ENCODE measurements around the gene SEMA4B.
A peak's percentile ranks its signal among the peaks of the same experiment; 100 is the strongest.
"Not testable (repeated sequence)": the region's sequence is repeated elsewhere in the genome, so short reads cannot be mapped to it uniquely, and the experiment has no call there.

Gene SEMA4B

GRCh38 chr15:90184119-90184785 is 16.9 kb upstream of the SEMA4B start:
- no peak for DNase-seq

- peak; percentile 30 for DNase-seq
Observed at GRCh38 chr15:90184786-90185704, 16.1 kb upstream of the SEMA4B start.

- DNase-seq, result no peak
Observed at GRCh38 chr15:90187257-90187868, 13.8 kb upstream of the SEMA4B start.

- DNase-seq, result not testable (repeated sequence)
Observed at GRCh38 chr15:90188065-90188464, 13.1 kb upstream of the SEMA4B start.

GRCh38 chr15:90188914-90189748 is 12.0 kb upstream of the SEMA4B start:
- no peak for DNase-seq

GRCh38 chr15:90189781-90190467 is 11.2 kb upstream of the SEMA4B start:
- DNase-seq, result no peak

- DNase-seq, result no peak
Observed at GRCh38 chr15:90190606-90191343, 10.4 kb upstream of the SEMA4B start.

GRCh38 chr15:90191344-90191687 is 9.8 kb upstream of the SEMA4B start:
- no peak for DNase-seq

- no peak for DNase-seq
Observed at GRCh38 chr15:90191794-90192509, 9.2 kb upstream of the SEMA4B start.

- DNase-seq, result no peak
Observed at GRCh38 chr15:90192961-90193786, 8.0 kb upstream of the SEMA4B start.

GRCh38 chr15:90194655-90195054 is 6.5 kb upstream of the SEMA4B start:
- no peak for DNase-seq

- no peak for DNase-seq
Observed at GRCh38 chr15:90200534-90201129, 498 bp upstream of the SEMA4B start.

- DNase-seq, result no peak
Observed at GRCh38 chr15:90201944-90202375, 830 bp downstream of the SEMA4B start.

- no peak for DNase-seq
Observed at GRCh38 chr15:90202929-90203328, 1.8 kb downstream of the SEMA4B start.

GRCh38 chr15:90203473-90203872 is 2.3 kb downstream of the SEMA4B start:
- no peak for DNase-seq

- DNase-seq, result no peak
Observed at GRCh38 chr15:90203922-90204321, 2.8 kb downstream of the SEMA4B start.

- no peak for DNase-seq
Observed at GRCh38 chr15:90205050-90205848, 4.1 kb downstream of the SEMA4B start.

- DNase-seq, result no peak
Observed at GRCh38 chr15:90205886-90206285, 4.8 kb downstream of the SEMA4B start.

Measured in activated gamma-delta T cell (primary cell).